ENCODE results near the gene CNIH2. TPM values are rescaled to one million over a fixed set of nuclear protein-coding genes. Genes with fewer than 3 reads are reported as not detected.

The CNIH2 gene
- total and polyA plus RNA-seq, 2 of the 13 experiments (the other 11 are each of a cell fraction or from before 2014, with no cell fraction given): 0.60 to 0.69 TPM

GRCh38 chr11:66282468-66283455 lies 4.8 kb downstream of the CNIH2 start (continued):
- 0 out of 2 replicates have a peak, but pooled peaks have one; percentile 45 for TF ChIP-seq SALL1 (CRISPR knock-in tag; IDR thresholded peaks at IDR 0.05)
- no peak for TF ChIP-seq ZNF33A (CRISPR knock-in tag; IDR thresholded peaks at IDR 0.05; ENCODE audit: borderline replicate concordance)
- TF ChIP-seq POLR2AphosphoS5 (IDR thresholded peaks at IDR 0.05; ENCODE audit: low read depth, low read length): peak; percentile 50
- peak; percentile 51; the same call in 1 of the 2 replicates for TF ChIP-seq MXD3 (CRISPR knock-in tag; IDR thresholded peaks at IDR 0.05)
- no peak for TF ChIP-seq ZNF737 (CRISPR knock-in tag; IDR thresholded peaks at IDR 0.05; ENCODE audit: borderline replicate concordance)
- peak; percentile 70 for TF ChIP-seq ZNF781 (CRISPR knock-in tag; IDR thresholded peaks at IDR 0.05; ENCODE audit: borderline replicate concordance, not compliant biosample characterization)
- TF ChIP-seq LCORL (IDR thresholded peaks at IDR 0.05): no peak
- 0 out of 2 replicates have a peak, but pooled peaks have one; percentile 44 for TF ChIP-seq LCORL (CRISPR knock-in tag; IDR thresholded peaks at IDR 0.05)
- no peak; the same call in 1 of the 2 replicates for TF ChIP-seq HNF4G (IDR thresholded peaks at IDR 0.05; ENCODE audit: borderline replicate concordance, low read depth, low read length)
- no peak; the same call in 1 of the 2 replicates for TF ChIP-seq HNF4G (CRISPR knock-in tag; IDR thresholded peaks at IDR 0.05; ENCODE audit: borderline replicate concordance, low read depth)
- no peak for TF ChIP-seq ZBTB7B (CRISPR knock-in tag; IDR thresholded peaks at IDR 0.05)
- TF ChIP-seq ZNF296 (CRISPR knock-in tag; conservative IDR thresholded peaks at IDR 0.05): no peak
- TF ChIP-seq THAP11 (CRISPR knock-in tag; IDR thresholded peaks at IDR 0.05): peak; percentile 78
- 0 out of 2 replicates have a peak, but pooled peaks have one; percentile 52 for TF ChIP-seq ZHX1 (CRISPR knock-in tag; IDR thresholded peaks at IDR 0.05; ENCODE audit: low read depth)
- peak; percentile 66; the same call in 1 of the 2 replicates for TF ChIP-seq HDAC2 (CRISPR knock-in tag; IDR thresholded peaks at IDR 0.05)
- 0 out of 2 replicates have a peak, but pooled peaks have one; percentile 60 for TF ChIP-seq ZSCAN9 (CRISPR knock-in tag; IDR thresholded peaks at IDR 0.05; ENCODE audit: borderline replicate concordance)
- no peak for TF ChIP-seq TAF15 (IDR thresholded peaks at IDR 0.05; ENCODE audit: low read depth, low read length, poor library complexity, severe bottlenecking)
- no peak for TF ChIP-seq ZSCAN12 (CRISPR knock-in tag; IDR thresholded peaks at IDR 0.05)
- TF ChIP-seq NFKB2 (CRISPR knock-in tag; IDR thresholded peaks at IDR 0.05; ENCODE audit: borderline replicate concordance): peak; percentile 46; the same call in 1 of the 2 replicates
- peak; percentile 37 for TF ChIP-seq PITX1 (CRISPR knock-in tag; IDR thresholded peaks at IDR 0.05)
- TF ChIP-seq ZNF362 (CRISPR knock-in tag; IDR thresholded peaks at IDR 0.05; ENCODE audit: borderline replicate concordance): no peak
- no peak for TF ChIP-seq ZNF639 (CRISPR knock-in tag; conservative IDR thresholded peaks at IDR 0.05)
- no peak for TF ChIP-seq MYC (CRISPR knock-in tag; IDR thresholded peaks at IDR 0.05; ENCODE audit: borderline replicate concordance)
- TF ChIP-seq IRF2 (CRISPR knock-in tag; IDR thresholded peaks at IDR 0.05): peak; percentile 48; the same call in 1 of the 2 replicates

Measured in HepG2 (cell line).